ENCODE results near the gene CRYGC. TPM values are rescaled to one million over a fixed set of nuclear protein-coding genes. Genes with fewer than 3 reads are reported as not detected.

CRYGC gene, protein sequence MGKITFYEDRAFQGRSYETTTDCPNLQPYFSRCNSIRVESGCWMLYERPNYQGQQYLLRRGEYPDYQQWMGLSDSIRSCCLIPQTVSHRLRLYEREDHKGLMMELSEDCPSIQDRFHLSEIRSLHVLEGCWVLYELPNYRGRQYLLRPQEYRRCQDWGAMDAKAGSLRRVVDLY
- total RNA-seq = not detected
- long read RNA-seq, donor 1 = 0 reads
- long read RNA-seq, donor 2 = 0 reads

DNA sequence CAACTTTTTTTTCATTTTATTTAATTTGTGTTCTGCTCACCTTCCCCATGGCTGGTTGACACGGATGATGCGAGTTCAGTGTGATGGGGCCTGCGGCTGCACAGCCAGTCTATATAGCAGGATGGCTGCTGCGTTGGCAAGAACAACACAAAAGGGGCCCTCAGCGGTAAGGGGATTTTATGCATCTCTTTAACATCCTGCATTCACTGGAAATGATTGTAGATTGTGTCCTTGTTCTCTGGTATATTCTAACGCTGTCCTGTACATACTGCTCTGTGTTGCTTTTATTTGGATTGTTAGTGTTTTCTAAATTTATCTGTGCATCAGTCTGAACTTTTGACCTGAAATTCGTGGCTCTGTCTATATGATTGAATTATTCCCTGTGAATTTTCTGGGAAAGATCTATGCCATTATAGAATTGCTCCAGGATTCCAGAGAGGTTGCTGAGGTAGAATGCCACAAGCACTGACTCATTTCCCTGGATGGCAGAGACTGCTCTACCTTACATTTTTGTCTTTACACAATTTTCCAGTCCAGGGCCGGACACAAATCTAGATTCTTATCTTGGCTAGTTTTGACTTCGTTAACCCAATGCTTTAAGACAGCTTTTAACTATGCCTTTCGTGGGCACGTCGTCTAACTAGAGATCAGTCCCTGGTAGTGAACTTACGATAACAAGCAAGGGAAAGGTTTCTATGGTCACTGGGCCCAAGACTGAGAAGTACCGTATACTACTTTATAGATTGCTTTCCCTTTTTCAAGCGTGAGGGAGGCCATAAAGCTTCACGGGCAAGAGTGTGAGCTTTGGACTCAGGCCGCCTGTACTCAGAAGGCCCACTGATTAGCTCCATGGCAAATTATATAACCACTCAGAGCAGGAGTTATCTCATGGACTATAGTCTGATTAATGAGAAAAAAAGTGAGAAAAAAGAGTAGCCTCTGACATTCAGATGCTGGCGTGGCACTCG is at the start of gene CRYGC:
CRYGC (minus strand) TSS at position 85 of the 968 bp plus-strand sequence; CDS start at position 49, 36 bp downstream.
- no peak for DNase-seq (ENCODE audit: low spot score)
- intact Hi-C loops (cut with DNase I) = no loop called here

DNA sequence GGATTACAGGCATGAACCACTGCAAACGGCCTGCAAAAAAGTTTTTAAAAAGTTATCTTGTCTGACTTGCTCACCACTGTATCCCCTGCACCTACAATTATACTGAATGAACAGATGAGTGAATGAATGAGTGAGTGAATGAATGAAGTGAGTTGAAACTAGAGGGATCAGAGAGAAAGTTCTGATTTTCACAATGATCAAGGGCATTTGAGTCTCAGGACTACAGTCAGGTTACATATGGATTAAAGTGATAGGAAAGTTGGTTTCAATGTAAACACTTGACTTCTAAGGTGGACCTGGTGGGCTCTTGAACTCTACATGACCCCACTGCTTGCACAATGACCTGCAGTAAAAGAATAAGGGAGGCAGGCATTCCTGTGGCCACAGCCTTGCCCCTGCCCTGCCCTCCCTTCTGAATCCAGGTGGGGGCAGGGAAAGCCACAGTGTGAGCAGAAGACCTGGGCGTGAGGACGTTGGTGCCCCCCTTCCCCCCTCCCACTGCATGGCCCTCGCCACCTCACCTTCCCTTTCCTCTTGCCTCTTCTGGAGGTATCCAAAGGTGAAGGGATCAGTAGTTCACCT is 49.5 kb upstream of the CRYGC start:
- no peak for DNase-seq (ENCODE audit: low spot score)
- intact Hi-C loops (cut with DNase I) = loop anchor here (10.0 kb wide), 1 partner anchor 76 kb away; the partner anchor contains the start of gene IDH1 (in 2 of the 2)

DNA sequence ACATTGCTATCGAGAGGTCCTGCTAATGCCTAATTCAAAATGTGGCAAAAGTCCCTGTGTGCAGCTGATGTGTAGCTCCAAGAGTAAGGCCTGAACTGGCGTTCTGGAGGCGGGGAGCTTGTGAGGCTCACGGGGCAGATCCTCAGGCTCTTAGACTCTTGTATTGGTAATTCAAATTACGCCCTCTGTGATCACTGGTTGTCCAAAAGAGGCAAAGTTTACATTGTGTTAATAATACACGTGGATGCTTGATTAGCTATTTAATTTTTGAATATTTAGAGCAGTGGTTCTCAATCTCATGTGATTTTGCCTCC is 46.2 kb upstream of the CRYGC start:
- DNase-seq (ENCODE audit: low spot score) = no peak
- intact Hi-C loops (cut with DNase I) = loop anchor here (10.0 kb wide), 1 partner anchor 79 kb away; the partner anchor contains the start of gene IDH1 (in 2 of the 2)

DNA sequence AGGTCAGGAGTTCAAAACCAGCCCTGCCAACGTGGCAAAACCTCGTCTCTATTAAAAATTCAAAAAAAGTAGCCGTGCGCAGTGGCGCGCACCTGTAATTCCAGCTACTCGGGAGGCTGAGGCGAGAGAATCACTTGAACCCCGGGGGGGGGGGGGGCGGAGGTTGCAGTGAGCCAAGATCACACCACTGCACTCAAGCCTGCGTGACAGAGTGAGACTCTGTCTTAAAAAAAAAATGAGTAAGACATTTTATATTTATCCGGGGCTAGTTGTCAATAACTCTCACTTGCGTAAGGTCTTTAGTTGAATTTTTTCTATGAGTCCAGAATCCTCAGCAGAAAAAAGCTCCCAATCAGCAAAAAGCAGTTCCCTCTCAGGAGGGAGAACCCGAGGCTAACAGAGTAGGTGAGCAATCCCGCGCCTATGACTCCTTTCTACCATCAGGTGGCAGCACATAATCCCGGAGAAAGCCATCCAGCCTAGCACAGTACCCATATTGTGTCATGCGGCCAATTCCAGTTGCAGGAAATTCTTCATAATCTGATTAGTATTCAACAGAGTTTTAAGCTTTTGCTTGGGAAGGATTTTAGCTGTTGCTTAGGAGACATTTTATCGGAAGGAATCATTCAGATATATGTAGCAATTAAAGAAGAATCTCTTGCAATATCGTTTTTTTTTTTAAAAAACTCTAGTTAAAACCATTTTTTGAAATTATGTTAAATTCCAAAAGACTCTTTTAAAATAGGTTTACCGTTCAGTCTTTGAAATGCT is 45.6 kb upstream of the CRYGC start:
- peak; percentile 87 for DNase-seq (ENCODE audit: low spot score)
- intact Hi-C loops (cut with DNase I) = loop anchor here (10.0 kb wide), 1 partner anchor 80 kb away; the partner anchor contains the start of gene IDH1 (in 2 of the 2)

DNA sequence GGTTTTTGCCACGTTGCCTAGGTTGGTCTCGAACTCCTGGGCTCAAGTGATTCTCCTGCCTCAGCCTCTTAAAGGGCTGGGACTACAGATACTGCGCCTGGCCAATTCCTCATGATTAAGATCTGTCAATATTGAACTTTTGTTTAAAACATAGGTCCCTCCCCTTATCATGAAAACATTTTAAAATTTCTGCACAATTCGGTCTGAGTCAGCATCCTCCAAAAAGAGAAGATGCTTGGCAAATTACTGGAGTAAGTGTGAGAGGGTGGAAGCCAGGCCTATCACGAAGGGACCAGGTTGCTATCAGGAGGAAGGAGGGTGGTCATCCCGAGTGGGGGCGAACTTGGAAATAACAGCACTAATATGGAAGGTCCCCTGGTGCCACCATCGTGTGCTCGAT is 44.5 kb upstream of the CRYGC start:
- intact Hi-C loops (cut with DNase I) = loop anchor here (1.0 to 10.0 kb wide), 2 partner anchors 23 to 81 kb away; partner anchors contain the start of gene IDH1 (in 2 of the 2)

DNA sequence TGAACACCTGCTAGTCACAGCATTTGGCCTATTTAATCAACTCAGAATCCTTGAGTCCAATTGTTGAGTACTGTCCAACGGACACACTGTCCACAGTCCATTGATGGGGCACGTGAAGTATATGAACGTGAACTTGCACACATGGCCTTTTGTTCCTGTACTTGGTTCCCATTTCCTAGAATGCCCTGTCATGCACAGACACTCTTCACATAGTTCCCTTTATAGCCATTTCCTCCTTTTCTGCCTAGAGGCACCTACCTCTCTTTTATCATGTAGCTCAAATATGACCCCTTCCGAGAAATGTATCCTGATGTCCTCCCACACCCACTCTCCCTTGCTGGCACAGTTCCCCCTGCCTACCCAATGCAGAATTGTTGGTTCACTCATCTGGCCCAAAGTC is 42.5 kb upstream of the CRYGC start:
- intact Hi-C loops (cut with DNase I) = loop anchor here (10.0 kb wide), 1 partner anchor 83 kb away; the partner anchor contains the start of gene IDH1 (in 2 of the 2)
- DNase-seq (ENCODE audit: low spot score) = no peak

More for the DNA sequence above, 44.5 kb upstream of the CRYGC start:
- DNase-seq (ENCODE audit: low spot score) = no peak

DNA sequence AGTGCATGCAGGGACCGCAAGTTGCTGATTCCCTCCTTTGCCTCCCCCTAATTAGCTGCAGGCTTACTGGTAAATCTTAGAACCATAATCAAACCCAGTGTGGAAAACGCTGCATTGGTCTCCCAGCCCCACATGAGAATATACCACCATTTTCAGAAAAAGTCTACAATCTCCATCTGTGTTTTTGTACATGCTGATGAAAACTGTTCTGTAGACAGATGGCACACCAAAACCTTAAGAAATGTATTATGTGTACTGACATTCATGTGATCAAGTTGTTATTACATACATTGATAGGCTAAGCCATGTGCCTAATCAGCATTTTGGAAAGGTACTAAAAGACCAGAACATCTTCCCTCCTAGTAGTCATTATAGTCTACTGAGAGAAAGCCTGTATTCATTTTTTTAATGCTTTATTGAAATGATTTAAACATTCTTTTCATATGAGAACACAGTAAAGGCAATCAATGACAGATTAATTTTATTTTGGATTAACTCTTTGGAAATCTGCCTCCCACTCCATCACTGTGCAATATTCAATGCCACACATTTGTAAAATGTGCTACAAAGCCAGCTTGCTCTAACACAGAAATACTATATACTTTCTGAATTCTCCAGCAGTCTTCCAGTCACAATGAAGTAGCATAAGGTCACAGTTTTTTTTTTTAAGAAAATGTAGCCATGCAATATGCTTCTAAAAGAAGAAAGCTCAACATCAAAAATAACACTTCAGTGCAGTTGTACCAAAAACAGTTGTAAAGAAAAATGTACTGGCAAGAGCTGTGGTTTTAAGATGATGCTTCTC is 35.5 kb upstream of the CRYGC start:
- no peak for DNase-seq (ENCODE audit: low spot score)
- intact Hi-C loops (cut with DNase I) = no loop called here

DNA sequence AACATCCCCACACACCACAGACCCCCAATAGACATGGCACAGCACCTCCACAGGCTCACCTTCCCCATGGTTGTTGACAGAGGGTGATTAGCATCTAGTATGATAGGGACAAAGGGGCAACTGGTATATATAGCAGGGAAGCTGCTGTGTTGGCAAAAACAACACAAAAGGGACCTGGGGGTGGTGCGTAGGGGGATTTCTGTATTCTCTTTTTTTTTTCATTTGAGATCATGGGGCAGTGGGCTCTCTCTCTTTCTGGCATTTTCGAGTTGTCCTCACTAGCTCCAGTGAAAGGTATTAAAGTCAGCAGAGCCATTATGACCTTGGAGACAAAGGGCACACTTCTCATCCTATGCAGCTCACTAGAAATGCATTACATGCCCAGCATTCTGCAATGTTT is 33.9 kb upstream of the CRYGC start, which contains the start of gene CRYGA:
CRYGA (minus strand) TSS at position 101 of the 400 bp plus-strand sequence; CDS start at position 68, 33 bp downstream.
- intact Hi-C loops (cut with DNase I) = no loop called here
- no peak for DNase-seq (ENCODE audit: low spot score)

DNA sequence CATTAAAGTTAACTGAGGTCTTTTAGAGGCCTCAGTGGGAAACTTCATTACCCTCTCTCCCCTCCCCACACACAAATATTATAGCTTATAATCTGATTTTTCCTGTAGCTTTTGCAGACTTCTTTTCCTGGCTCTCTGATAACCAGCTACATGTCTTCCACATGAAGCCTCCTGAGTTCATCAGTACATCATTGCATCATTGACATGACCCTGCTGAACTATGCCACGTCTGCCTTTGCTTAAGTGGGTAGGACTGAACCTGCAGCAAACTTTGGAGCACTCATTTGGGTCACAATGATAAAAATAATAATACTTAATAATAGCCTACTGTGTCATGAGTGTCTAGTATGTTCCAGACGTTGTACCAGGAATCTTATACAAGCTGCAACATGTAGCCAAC is 26.8 kb upstream of the CRYGC start:
- DNase-seq (ENCODE audit: low spot score) = no peak
- intact Hi-C loops (cut with DNase I) = no loop called here

DNA sequence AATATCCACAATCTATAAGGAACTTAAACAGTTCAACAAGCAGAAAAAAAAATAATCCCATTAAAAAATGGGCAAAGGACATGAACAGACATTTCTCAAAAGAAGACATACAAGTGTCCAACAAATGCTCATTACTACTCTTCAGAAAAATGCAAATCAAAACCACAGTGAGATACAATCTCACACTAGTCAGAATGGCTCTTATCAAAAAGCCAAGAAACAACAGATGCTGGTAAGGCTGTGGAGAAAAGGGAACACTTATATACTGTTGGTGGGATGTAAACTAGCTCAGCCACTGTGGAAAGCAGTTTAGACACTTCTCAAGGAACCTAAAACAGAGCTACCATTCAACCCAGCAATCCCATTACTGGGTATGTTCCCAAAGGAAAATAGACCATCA is 23.5 kb upstream of the CRYGC start:
- intact Hi-C loops (cut with DNase I) = no loop called here
- no peak for DNase-seq (ENCODE audit: low spot score)

DNA sequence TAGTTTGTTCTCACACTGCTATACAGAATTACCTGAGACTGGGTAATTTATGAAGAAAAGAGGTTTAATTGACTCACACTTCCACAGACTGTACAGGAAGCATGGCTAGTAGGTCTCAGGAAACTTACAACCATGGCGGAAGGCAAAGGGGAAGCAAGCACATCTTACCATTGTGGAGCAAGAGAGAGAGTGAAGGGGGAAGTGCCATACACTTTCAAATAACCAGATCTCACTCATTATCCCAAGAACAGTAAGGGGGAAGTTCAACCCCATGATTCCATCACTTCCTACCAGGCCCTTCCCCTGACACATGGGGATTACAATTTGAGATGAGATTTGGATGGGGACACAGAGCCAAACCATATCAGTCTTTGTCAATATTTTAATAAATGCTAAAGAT is 21.3 kb upstream of the CRYGC start:
- DNase-seq (ENCODE audit: low spot score) = no peak
- intact Hi-C loops (cut with DNase I) = loop anchor here in 1 of 2 donors (1.0 kb wide), 1 partner anchor 23 kb away; no protein-coding TSS in a partner anchor

DNA sequence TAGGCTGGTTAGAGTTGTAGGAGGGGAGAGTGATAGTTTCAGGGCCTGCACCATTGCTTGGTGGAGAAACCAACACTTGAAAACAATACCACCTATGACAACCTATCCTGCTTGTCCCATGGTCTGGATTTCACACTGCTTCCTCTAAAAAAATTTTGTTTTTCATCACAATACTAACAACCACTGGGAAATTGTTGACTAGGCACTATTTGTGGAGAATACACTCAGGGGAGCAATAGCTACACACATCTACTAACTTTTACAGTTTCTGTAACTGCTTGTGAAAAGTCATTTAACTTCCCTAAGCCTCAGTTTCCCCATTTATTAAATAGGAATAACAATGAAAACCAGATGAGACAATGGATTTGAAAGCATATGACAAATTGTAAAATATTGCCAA is 20.5 kb upstream of the CRYGC start:
- intact Hi-C loops (cut with DNase I) = no loop called here
- DNase-seq (ENCODE audit: low spot score) = no peak

DNA sequence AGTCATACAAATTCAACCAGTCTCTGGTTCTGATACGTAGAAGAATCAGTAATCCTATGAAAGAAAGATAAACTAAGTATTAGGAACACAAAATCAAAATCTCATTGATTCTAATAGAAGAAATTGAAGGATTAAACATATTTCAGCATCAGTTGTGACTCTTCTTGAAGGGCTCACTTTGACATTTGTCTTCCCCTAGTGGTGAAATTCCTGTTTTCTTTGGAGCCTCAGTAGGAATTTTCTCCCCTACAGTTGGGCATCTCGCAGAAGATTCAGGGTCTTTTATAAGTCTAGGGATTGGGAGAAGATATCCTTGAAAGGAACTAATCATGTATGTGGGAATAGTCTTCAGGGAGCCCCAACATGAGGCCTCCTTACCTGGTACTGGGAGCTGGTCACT is 19.2 kb upstream of the CRYGC start:
- no peak for DNase-seq (ENCODE audit: low spot score)
- intact Hi-C loops (cut with DNase I) = no loop called here

DNA sequence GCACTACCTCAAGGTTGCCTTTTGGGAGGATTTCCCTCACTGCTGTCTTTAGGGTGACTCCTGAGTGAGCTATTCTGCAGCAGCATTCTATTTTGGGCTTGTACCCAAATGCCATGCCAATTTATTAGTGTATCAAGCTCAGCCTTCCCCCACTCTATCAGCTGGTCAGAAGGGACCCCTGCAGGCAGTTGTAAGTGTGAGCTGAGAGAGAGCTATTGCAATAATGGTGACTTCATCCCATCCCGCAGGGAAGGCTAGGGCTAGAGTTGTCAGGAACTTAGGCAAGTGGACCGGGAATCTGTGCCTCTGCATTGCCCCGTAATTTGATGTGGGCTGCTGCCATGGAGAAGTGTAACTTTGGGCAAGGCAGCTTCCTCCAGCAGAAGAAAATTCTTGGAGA is 18.1 kb upstream of the CRYGC start:
- intact Hi-C loops (cut with DNase I) = no loop called here

DNA sequence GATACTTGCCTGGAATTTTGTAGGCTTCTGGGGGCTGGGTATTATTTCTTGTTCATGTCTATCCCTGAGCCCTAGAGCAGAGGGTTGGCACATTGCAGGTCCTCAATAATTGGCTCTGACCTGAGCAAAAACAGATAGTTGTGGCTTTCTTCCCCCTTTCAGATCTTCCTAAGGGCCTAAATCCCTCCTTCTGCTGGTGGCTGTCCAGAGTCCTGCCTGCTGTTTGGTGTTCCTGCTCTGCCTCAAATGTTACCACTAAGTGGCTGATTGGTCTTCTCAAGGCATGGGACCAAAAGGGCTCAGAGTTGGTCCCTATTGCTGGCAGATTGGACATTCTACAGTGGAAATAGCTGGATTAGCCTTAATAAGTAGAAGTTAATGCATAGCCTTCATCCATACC is 17.4 kb upstream of the CRYGC start:
- no peak for DNase-seq (ENCODE audit: low spot score)
- intact Hi-C loops (cut with DNase I) = no loop called here

More for the DNA sequence above, 18.1 kb upstream of the CRYGC start:
- no peak for DNase-seq (ENCODE audit: low spot score)

DNA sequence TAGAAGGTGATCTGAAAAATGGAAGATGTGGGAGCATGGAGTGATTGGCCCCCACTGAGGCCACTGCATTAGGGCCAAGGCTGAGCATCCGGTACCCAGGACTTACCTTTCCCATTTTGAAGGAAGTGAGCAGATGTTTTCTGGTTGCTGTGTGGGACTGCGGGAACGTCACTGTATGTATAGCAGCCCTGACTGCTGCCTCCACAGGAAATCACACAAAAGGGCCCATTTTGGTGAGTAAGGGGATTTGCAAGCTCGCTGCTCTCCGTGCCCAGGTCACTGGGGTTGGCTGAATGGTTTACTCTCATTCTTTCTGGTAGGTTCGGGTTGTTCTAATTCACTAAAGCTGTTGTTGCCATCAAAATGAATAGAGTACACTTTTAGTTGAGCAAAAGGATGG is 16.4 kb upstream of the CRYGC start, which contains the start of gene CRYGB:
CRYGB (minus strand) TSS at position 153 of the 400 bp plus-strand sequence; CDS start at position 115, 38 bp downstream.
- intact Hi-C loops (cut with DNase I) = no loop called here
- no peak for DNase-seq (ENCODE audit: low spot score)

DNA sequence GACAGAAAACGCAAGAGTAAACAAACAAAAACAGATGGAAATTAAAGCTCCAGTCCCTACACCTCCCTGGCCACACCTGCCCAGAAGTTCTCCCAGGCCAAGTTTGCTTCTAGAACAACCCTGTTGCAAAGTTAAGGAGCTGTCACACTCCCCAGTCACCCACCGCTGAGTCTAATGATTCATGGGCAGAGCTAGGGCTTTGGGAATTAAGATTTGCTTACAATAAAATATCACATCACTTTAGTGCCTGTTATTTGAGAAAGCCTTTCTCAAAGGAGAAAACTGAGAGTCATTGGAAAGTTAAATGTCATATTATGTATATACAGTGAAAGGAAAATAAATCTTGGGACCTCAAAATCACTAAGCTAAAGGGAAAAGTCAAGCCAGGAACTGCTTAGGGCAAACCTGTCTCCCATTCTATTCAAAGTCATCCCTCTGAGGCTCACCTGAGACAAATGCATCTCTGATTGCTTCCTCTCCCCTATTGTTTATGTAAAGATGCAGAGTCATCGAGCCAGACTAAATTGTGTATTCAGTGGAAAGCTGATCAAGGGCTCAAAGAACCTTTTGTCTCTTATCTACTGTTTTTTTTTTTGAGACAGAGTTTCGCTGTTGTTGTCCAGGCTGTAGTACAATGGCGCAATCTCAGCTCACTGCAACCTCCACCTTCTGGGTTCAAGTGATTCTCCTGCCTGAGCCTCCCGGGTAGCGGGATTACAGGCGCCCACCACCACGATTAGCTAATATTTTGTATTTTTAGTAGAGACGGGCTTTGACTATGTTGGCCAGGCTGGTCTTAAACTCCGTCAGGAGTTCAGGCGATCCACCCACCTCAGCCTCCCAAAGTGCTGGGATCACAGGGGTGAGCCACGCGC is 13.5 kb upstream of the CRYGC start:
- intact Hi-C loops (cut with DNase I) = no loop called here
- DNase-seq (ENCODE audit: low spot score) = no peak
